HL-60 (cell line): Measurements from ENCODE around the gene TCF25.

Source experiments
- DNase-seq, 2 experiments: peaks; one replicate each; pipeline ENCODE4 v3.0.0-alpha.2; 2010 to 2020; ENCODE audit warnings: low read depth in 1 of 2, low spot score in 1 of 2
- H3K27ac ChIP-seq: fragments of 250-450 bp; sonication (Bioruptor Pico); replicated peaks from 2 replicates; pipeline ENCODE4 v1.5.1; 2020; ENCODE audit warnings: mild to moderate bottlenecking, moderate library complexity
- H3K27me3 ChIP-seq: fragments of 250-450 bp; sonication (Bioruptor Pico); 2 replicates; pipeline ENCODE4 v1.5.1; 2021; ENCODE audit warnings: mild to moderate bottlenecking, moderate library complexity; ENCODE audit not compliant: insufficient read depth, poor library complexity, severe bottlenecking
- H3K4me3 ChIP-seq: replicated peaks from 2 replicates; pipeline ENCODE4 v1.5.1; 2011; ENCODE audit warnings: mild to moderate bottlenecking, control low read depth, low read length; ENCODE audit not compliant: insufficient read depth
- GABPA ChIP-seq: IDR thresholded peaks from 2 replicates; pipeline ENCODE4 v1.6.1; 2012; ENCODE audit warnings: low read depth
- POLR2AphosphoS5 ChIP-seq: IDR thresholded peaks from 2 replicates; pipeline ENCODE4 v1.6.1; 2012; ENCODE audit warnings: low read depth
- SPI1 ChIP-seq: IDR thresholded peaks from 2 replicates; pipeline ENCODE4 v1.6.1; 2012; ENCODE audit warnings: low read depth, mild to moderate bottlenecking, borderline replicate concordance
- TF ChIP-seq, protein P1 (sequence below): IDR thresholded peaks from one replicate; pipeline ENCODE4 v1.5.1; 2011; ENCODE audit warnings: low read length, control low read depth, inconsistent platforms; ENCODE audit not compliant: insufficient read depth
- TF ChIP-seq, protein P2 (sequence below): IDR thresholded peaks from 2 replicates; pipeline ENCODE4 v1.6.1; 2012; ENCODE audit warnings: low read depth; ENCODE audit not compliant: insufficient replicate concordance

TCF25 gene

GRCh38 chr16:89944773-89945172 lies 71.4 kb downstream of the TCF25 start:
- no peaks in the 10 kb centered on the region for H3K27me3 ChIP-seq
- DNase-seq: no peak
- no peak overlapping the region for H3K4me3 ChIP-seq
- H3K27ac ChIP-seq: no peak overlapping the region
- TF ChIP-seq POLR2AphosphoS5: no peak
- TF ChIP-seq, protein P1, sequence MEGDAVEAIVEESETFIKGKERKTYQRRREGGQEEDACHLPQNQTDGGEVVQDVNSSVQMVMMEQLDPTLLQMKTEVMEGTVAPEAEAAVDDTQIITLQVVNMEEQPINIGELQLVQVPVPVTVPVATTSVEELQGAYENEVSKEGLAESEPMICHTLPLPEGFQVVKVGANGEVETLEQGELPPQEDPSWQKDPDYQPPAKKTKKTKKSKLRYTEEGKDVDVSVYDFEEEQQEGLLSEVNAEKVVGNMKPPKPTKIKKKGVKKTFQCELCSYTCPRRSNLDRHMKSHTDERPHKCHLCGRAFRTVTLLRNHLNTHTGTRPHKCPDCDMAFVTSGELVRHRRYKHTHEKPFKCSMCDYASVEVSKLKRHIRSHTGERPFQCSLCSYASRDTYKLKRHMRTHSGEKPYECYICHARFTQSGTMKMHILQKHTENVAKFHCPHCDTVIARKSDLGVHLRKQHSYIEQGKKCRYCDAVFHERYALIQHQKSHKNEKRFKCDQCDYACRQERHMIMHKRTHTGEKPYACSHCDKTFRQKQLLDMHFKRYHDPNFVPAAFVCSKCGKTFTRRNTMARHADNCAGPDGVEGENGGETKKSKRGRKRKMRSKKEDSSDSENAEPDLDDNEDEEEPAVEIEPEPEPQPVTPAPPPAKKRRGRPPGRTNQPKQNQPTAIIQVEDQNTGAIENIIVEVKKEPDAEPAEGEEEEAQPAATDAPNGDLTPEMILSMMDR: no peak
- TF ChIP-seq, protein P2, sequence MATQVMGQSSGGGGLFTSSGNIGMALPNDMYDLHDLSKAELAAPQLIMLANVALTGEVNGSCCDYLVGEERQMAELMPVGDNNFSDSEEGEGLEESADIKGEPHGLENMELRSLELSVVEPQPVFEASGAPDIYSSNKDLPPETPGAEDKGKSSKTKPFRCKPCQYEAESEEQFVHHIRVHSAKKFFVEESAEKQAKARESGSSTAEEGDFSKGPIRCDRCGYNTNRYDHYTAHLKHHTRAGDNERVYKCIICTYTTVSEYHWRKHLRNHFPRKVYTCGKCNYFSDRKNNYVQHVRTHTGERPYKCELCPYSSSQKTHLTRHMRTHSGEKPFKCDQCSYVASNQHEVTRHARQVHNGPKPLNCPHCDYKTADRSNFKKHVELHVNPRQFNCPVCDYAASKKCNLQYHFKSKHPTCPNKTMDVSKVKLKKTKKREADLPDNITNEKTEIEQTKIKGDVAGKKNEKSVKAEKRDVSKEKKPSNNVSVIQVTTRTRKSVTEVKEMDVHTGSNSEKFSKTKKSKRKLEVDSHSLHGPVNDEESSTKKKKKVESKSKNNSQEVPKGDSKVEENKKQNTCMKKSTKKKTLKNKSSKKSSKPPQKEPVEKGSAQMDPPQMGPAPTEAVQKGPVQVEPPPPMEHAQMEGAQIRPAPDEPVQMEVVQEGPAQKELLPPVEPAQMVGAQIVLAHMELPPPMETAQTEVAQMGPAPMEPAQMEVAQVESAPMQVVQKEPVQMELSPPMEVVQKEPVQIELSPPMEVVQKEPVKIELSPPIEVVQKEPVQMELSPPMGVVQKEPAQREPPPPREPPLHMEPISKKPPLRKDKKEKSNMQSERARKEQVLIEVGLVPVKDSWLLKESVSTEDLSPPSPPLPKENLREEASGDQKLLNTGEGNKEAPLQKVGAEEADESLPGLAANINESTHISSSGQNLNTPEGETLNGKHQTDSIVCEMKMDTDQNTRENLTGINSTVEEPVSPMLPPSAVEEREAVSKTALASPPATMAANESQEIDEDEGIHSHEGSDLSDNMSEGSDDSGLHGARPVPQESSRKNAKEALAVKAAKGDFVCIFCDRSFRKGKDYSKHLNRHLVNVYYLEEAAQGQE: no peak
- no peak for TF ChIP-seq SPI1
- TF ChIP-seq GABPA: no peak

DNA sequence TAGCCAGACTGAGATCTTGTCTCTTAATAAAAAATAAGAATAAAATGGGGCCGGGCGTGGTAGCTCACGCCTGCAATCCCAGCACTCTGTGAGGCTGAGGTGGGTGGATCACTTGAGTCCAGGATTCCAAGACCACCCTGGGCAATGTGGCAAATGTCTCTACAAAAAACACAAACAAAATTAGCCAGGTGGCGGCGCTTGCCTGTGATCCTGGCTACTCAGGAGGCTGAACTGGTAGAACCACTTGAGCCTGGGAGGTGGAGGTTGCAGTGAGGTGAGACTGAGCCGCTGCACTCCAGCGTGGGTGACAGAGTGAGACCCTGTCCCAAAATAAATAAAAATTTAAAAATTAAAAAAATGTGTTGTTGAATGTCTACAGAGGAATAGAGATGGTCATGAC lies 72.3 kb downstream of the TCF25 start:
- Histone ChIP-seq H3K4me3 (no peak overlapping the region), H3K27me3 (no peaks in the 10 kb centered on the region), H3K27ac (no peak overlapping the region)
- TF ChIP-seq SPI1 (no peak), POLR2AphosphoS5 (no peak), GABPA (no peak)
- TF ChIP-seq, protein P1: no peak
- TF ChIP-seq, protein P2: no peak
- DNase-seq: no peak

- H3K4me3 ChIP-seq: no peak overlapping the region
- TF ChIP-seq, protein P2: no peak
- TF ChIP-seq, protein P1: no peak
- no peak for TF ChIP-seq POLR2AphosphoS5
- TF ChIP-seq GABPA: no peak
- TF ChIP-seq SPI1: no peak
- no peak overlapping the region for H3K27ac ChIP-seq
- no peak for DNase-seq
- no peaks in the 10 kb centered on the region for H3K27me3 ChIP-seq
Observed at GRCh38 chr16:89946515-89946914, 73.1 kb downstream of the TCF25 start.
